ENCODE results near the gene ADARB2.

ADARB2 gene

GRCh38 chr10:1638889-1639419 is 98.4 kb downstream of the ADARB2 start:
- POLR2A ChIA-PET (ENCODE audit: low non-redundant PET), result no interaction called here

GRCh38 chr10:1635340-1635739 is 102.0 kb downstream of the ADARB2 start:
- ChIA-PET POLR2A (ENCODE audit: low non-redundant PET) (no interaction called here), CTCF (no interaction called here)
- TF ChIP-seq CTCF (conservative IDR thresholded peaks at IDR 0.05; ENCODE audit: low read depth), result no peak
- H3K27ac ChIP-seq, result no peak overlapping the region
- DNase-seq (ENCODE audit: low spot score), result no peak

More at GRCh38 chr10:1638889-1639419, 98.4 kb downstream of the ADARB2 start:
- no peak overlapping the region for H3K27ac ChIP-seq
- no peak for DNase-seq (ENCODE audit: low spot score)
- no peak for TF ChIP-seq CTCF (conservative IDR thresholded peaks at IDR 0.05; ENCODE audit: low read depth)
- CTCF ChIA-PET, result no interaction called here

GRCh38 chr10:1634239-1634638 is 103.1 kb downstream of the ADARB2 start:
- no peak for TF ChIP-seq CTCF (conservative IDR thresholded peaks at IDR 0.05; ENCODE audit: low read depth)

GRCh38 chr10:1633783-1634182 is 103.5 kb downstream of the ADARB2 start:
- no peak overlapping the region for H3K27ac ChIP-seq
- CTCF ChIA-PET, result no interaction called here
- POLR2A ChIA-PET (ENCODE audit: low non-redundant PET), result no interaction called here
- TF ChIP-seq CTCF (conservative IDR thresholded peaks at IDR 0.05; ENCODE audit: low read depth), result no peak
- DNase-seq (ENCODE audit: low spot score), result no peak

More at GRCh38 chr10:1634239-1634638, 103.1 kb downstream of the ADARB2 start:
- no peak for DNase-seq (ENCODE audit: low spot score)
- POLR2A ChIA-PET (ENCODE audit: low non-redundant PET), result no interaction called here
- CTCF ChIA-PET, result no interaction called here
- no peak overlapping the region for H3K27ac ChIP-seq

- POLR2A ChIA-PET (ENCODE audit: low non-redundant PET), result no interaction called here
- DNase-seq (ENCODE audit: low spot score), result no peak
- CTCF ChIA-PET, result no interaction called here
- no peak for TF ChIP-seq CTCF (conservative IDR thresholded peaks at IDR 0.05; ENCODE audit: low read depth)
- no peak overlapping the region for H3K27ac ChIP-seq
These were observed 104.7 kb downstream of the ADARB2 start for GRCh38 chr10:1632596-1632995.

GRCh38 chr10:1632141-1632540 is 105.2 kb downstream of the ADARB2 start:
- POLR2A ChIA-PET (ENCODE audit: low non-redundant PET), result no interaction called here
- TF ChIP-seq CTCF (conservative IDR thresholded peaks at IDR 0.05; ENCODE audit: low read depth), result no peak
- DNase-seq (ENCODE audit: low spot score), result no peak
- H3K27ac ChIP-seq, result no peak overlapping the region
- CTCF ChIA-PET, result interaction anchor here (0.6 kb wide), 1 partner anchor 249 kb away, joined by 3 read pairs; no protein-coding TSS in a partner anchor

GRCh38 chr10:1631282-1631681 is 106.0 kb downstream of the ADARB2 start:
- ChIA-PET POLR2A (ENCODE audit: low non-redundant PET) (no interaction called here), CTCF (no interaction called here)
- no peak overlapping the region for H3K27ac ChIP-seq
- TF ChIP-seq CTCF (conservative IDR thresholded peaks at IDR 0.05; ENCODE audit: low read depth), result no peak
- DNase-seq (ENCODE audit: low spot score), result no peak
